ENCODE results near the gene RNF157. TPM values are rescaled to one million over a fixed set of nuclear protein-coding genes. Genes with fewer than 3 reads are reported as not detected.

The RNF157 gene
- total RNA-seq, 4 donors from 2014 or later, result 50.5 to 142 (median 85.3) TPM

GRCh38 chr17:76137351-76138233 is 102.7 kb downstream of the RNF157 start:
- Histone ChIP-seq H3K27ac (no peak overlapping the region), H3K4me1 (peaks cover 20 to 28% of the 10 kb centered on the region in 2 donors), H3K4me3 (no peak overlapping the region), H3K36me3 (no peaks in the 10 kb centered on the region), H3K9me3 (no peaks in the 10 kb centered on the region), H3K27me3 (peaks cover 60 to 76% (median 65%) of the 10 kb centered on the region in 3 donors)
- no peak for DNase-seq
- in situ Hi-C loops (cut with MboI; ENCODE audit: low sequenced_read_pairs in 4 of 4), result no loop called here
- ATAC-seq, result no peak
- intact Hi-C loops (cut with DNase I; ENCODE audit: low total_unique reads), result no loop called here
- TF ChIP-seq, protein P1, sequence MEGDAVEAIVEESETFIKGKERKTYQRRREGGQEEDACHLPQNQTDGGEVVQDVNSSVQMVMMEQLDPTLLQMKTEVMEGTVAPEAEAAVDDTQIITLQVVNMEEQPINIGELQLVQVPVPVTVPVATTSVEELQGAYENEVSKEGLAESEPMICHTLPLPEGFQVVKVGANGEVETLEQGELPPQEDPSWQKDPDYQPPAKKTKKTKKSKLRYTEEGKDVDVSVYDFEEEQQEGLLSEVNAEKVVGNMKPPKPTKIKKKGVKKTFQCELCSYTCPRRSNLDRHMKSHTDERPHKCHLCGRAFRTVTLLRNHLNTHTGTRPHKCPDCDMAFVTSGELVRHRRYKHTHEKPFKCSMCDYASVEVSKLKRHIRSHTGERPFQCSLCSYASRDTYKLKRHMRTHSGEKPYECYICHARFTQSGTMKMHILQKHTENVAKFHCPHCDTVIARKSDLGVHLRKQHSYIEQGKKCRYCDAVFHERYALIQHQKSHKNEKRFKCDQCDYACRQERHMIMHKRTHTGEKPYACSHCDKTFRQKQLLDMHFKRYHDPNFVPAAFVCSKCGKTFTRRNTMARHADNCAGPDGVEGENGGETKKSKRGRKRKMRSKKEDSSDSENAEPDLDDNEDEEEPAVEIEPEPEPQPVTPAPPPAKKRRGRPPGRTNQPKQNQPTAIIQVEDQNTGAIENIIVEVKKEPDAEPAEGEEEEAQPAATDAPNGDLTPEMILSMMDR (IDR thresholded peaks at IDR 0.05 in 4 of 5, conservative IDR thresholded peaks at IDR 0.05 in 1 of 5), result no peak
- TF ChIP-seq POLR2A (IDR thresholded peaks at IDR 0.05), result no peak

DNA sequence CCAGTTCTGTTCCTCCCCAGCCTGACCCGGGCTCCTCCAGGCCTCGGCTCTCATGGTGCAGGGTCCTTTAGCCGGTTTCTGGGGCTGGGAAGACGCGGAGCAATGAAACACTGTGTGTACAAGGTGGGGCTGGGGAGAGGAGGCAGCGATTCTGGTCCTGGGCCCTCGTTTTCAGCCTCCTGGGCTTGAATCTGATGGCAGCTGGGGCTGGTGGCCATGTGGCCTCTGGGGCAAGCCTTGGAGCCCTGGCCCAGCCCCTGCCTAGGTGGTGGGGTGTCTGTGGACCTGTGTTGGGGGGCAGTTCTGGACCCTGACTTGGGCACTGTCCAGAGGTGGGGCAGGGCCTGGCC is 103.3 kb downstream of the RNF157 start:
- peaks cover 18 to 28% of the 10 kb centered on the region in 2 donors for H3K4me1 ChIP-seq
- DNase-seq (no peak), ATAC-seq (no peak)
- peaks cover 66 to 78% (median 71%) of the 10 kb centered on the region in 3 donors for H3K27me3 ChIP-seq
- no peak overlapping the region for H3K4me3 ChIP-seq
- intact Hi-C loops (cut with DNase I; ENCODE audit: low total_unique reads) (no loop called here), in situ Hi-C loops (cut with MboI; ENCODE audit: low sequenced_read_pairs in 4 of 4) (no loop called here)
- no peaks in the 10 kb centered on the region for H3K36me3 ChIP-seq
- TF ChIP-seq, protein P1 (IDR thresholded peaks at IDR 0.05 in 4 of 5, conservative IDR thresholded peaks at IDR 0.05 in 1 of 5), result no peak
- no peak for TF ChIP-seq POLR2A (IDR thresholded peaks at IDR 0.05)
- H3K27ac ChIP-seq, result no peak overlapping the region
- no peaks in the 10 kb centered on the region for H3K9me3 ChIP-seq

GRCh38 chr17:76136276-76137000 is 103.9 kb downstream of the RNF157 start:
- in situ Hi-C loops (cut with MboI; ENCODE audit: low sequenced_read_pairs in 4 of 4), result no loop called here

DNA sequence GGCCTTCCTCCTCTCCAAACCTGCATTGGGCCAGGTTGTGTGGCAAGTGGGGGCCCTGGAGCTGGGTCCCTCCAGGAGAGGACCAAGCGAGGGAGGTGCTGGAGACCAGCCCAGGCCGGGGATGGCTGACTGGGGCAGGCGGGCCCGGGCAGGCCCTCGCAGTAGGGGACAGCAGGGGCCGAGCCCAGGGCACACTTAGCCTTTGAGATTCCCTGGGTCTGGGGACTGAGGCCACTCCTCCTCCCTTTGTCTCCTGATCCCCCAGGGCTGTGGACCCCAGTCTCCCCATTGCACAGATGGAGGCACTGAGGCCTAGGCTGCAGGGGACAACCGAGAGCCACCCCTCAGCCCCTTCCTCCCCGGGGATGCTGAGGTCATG is 104.5 kb downstream of the RNF157 start:
- Histone ChIP-seq H3K36me3 (no peaks in the 10 kb centered on the region), H3K4me1 (peaks cover 7 to 16% of the 10 kb centered on the region in 2 donors), H3K9me3 (no peaks in the 10 kb centered on the region), H3K4me3 (no peak overlapping the region), H3K27ac (no peak overlapping the region), H3K27me3 (peaks cover 72 to 87% (median 73%) of the 10 kb centered on the region in 3 donors)
- DNase-seq, result no peak
- intact Hi-C loops (cut with DNase I; ENCODE audit: low total_unique reads) (no loop called here), in situ Hi-C loops (cut with MboI; ENCODE audit: low sequenced_read_pairs in 4 of 4) (no loop called here)
- TF ChIP-seq, protein P1 (IDR thresholded peaks at IDR 0.05 in 4 of 5, conservative IDR thresholded peaks at IDR 0.05 in 1 of 5), result no peak
- TF ChIP-seq POLR2A (IDR thresholded peaks at IDR 0.05), result no peak
- ATAC-seq, result no peak

More at GRCh38 chr17:76136276-76137000, 103.9 kb downstream of the RNF157 start:
- Histone ChIP-seq H3K4me1 (peaks cover 12 to 22% of the 10 kb centered on the region in 2 donors), H3K4me3 (no peak overlapping the region), H3K36me3 (no peaks in the 10 kb centered on the region), H3K27ac (no peak overlapping the region), H3K9me3 (no peaks in the 10 kb centered on the region), H3K27me3 (peaks cover 71 to 84% (median 71%) of the 10 kb centered on the region in 3 donors)
- DNase-seq (no peak), ATAC-seq (no peak)
- intact Hi-C loops (cut with DNase I; ENCODE audit: low total_unique reads), result no loop called here
- TF ChIP-seq, protein P1 (IDR thresholded peaks at IDR 0.05 in 4 of 5, conservative IDR thresholded peaks at IDR 0.05 in 1 of 5), result no peak
- TF ChIP-seq POLR2A (IDR thresholded peaks at IDR 0.05), result no peak

Measured in gastrocnemius medialis (tissue), 4 donors.